IgD-negative memory B cell (primary cell): Measurements from ENCODE around the gene BPIFB1. TPM values are rescaled to one million over a fixed set of nuclear protein-coding genes. Genes with fewer than 3 reads are reported as not detected.

Experiments used
- H3K27ac Mint-ChIP-seq, 3 donors: one replicate each; pipeline ENCODE4 v1.8.0; 2020 to 2022; ENCODE audit warnings: mild to moderate bottlenecking in 3 of 3, mixed read lengths in 3 of 3, moderate library complexity in 1 of 3
- H3K27me3 Mint-ChIP-seq: one replicate; pipeline ENCODE4 v1.8.0; 2021; ENCODE audit warnings: mixed read lengths
- H3K36me3 Mint-ChIP-seq: one replicate; pipeline ENCODE4 v1.8.0; 2020; ENCODE audit warnings: mild to moderate bottlenecking, mixed read lengths
- H3K4me1 Mint-ChIP-seq, 3 donors: one replicate each; pipeline ENCODE4 v1.8.0; 2020 to 2022; ENCODE audit warnings: mixed read lengths in 3 of 3, mild to moderate bottlenecking in 1 of 3
- H3K4me3 Mint-ChIP-seq, 4 donors: one replicate each; pipeline ENCODE4 v1.8.0; 2020 to 2022; ENCODE audit warnings: mild to moderate bottlenecking in 4 of 4, mixed read lengths in 4 of 4, moderate library complexity in 3 of 4
- H3K9me3 Mint-ChIP-seq, 3 donors: one replicate each; pipeline ENCODE4 v1.8.0; 2020 to 2021; ENCODE audit warnings: mixed read lengths in 3 of 3, mild to moderate bottlenecking in 1 of 3
- polyA plus RNA-seq: library from polyadenylated mRNA; unstranded; fragments of 300-500 nt; fragmentation: Illumina TruSeq; gene quantifications from one replicate; pipeline ENCODE4 v1.2.3, GENCODE V29; 2021

Gene BPIFB1
- polyA plus RNA-seq, 1 donor from 2014 or later = not detected

GRCh38 chr20:33299111-33299603 lies 16.1 kb downstream of the BPIFB1 start:
- Mint-ChIP-seq H3K4me3 (peak overlapping the region in 1 of 4 donors; percentile 45), H3K27me3 (peaks cover 9% of the 10 kb centered on the region), H3K27ac (no peak overlapping the region), H3K4me1 (no peaks in the 10 kb centered on the region), H3K9me3 (peaks cover 2 to 5% (median 5%) of the 10 kb centered on the region in 3 donors), H3K36me3 (no peaks in the 10 kb centered on the region)

GRCh38 chr20:33301192-33301930 lies 18.3 kb downstream of the BPIFB1 start:
- Mint-ChIP-seq H3K27ac (no peak overlapping the region), H3K9me3 (peaks cover 2 to 5% (median 5%) of the 10 kb centered on the region in 3 donors), H3K27me3 (peaks cover 9% of the 10 kb centered on the region), H3K4me1 (no peaks in the 10 kb centered on the region), H3K4me3 (no peak overlapping the region), H3K36me3 (no peaks in the 10 kb centered on the region)

- H3K4me3 Mint-ChIP-seq = no peak overlapping the region
- no peaks in the 10 kb centered on the region for H3K4me1 Mint-ChIP-seq
- H3K27ac Mint-ChIP-seq = no peak overlapping the region
- H3K9me3 Mint-ChIP-seq = peaks cover 2 to 5% (median 5%) of the 10 kb centered on the region in 3 donors
- no peaks in the 10 kb centered on the region for H3K36me3 Mint-ChIP-seq
- H3K27me3 Mint-ChIP-seq = peaks cover 2% of the 10 kb centered on the region
Measured at GRCh38 chr20:33303595-33303994, 20.6 kb downstream of the BPIFB1 start.

- no peaks in the 10 kb centered on the region for H3K4me1 Mint-ChIP-seq
- peaks cover 2% of the 10 kb centered on the region for H3K27me3 Mint-ChIP-seq
- no peak overlapping the region for H3K27ac Mint-ChIP-seq
- H3K36me3 Mint-ChIP-seq = no peaks in the 10 kb centered on the region
- no peak overlapping the region for H3K4me3 Mint-ChIP-seq
- H3K9me3 Mint-ChIP-seq = peaks cover 2 to 5% (median 5%) of the 10 kb centered on the region in 3 donors
Measured at GRCh38 chr20:33304046-33304445, 21.0 kb downstream of the BPIFB1 start.

- no peak overlapping the region for H3K27ac Mint-ChIP-seq
- H3K4me1 Mint-ChIP-seq = no peaks in the 10 kb centered on the region
- H3K4me3 Mint-ChIP-seq = no peak overlapping the region
- H3K27me3 Mint-ChIP-seq = peaks cover 2% of the 10 kb centered on the region
- peaks cover 2 to 5% (median 5%) of the 10 kb centered on the region in 3 donors for H3K9me3 Mint-ChIP-seq
- H3K36me3 Mint-ChIP-seq = peaks cover 4% of the 10 kb centered on the region
Measured at GRCh38 chr20:33305589-33306057, 22.6 kb downstream of the BPIFB1 start.

- H3K9me3 Mint-ChIP-seq = peaks cover 0 to 5% (median 2%) of the 10 kb centered on the region in 3 donors
- no peaks in the 10 kb centered on the region for H3K4me1 Mint-ChIP-seq
- H3K27me3 Mint-ChIP-seq = peaks cover 2% of the 10 kb centered on the region
- no peak overlapping the region for H3K4me3 Mint-ChIP-seq
- peaks cover 4% of the 10 kb centered on the region for H3K36me3 Mint-ChIP-seq
- no peak overlapping the region for H3K27ac Mint-ChIP-seq
Measured at GRCh38 chr20:33306228-33306627, 23.2 kb downstream of the BPIFB1 start.

- no peaks in the 10 kb centered on the region for H3K4me1 Mint-ChIP-seq
Measured at GRCh38 chr20:33306807-33307206, 23.8 kb downstream of the BPIFB1 start.

GRCh38 chr20:33308668-33309067 lies 25.7 kb downstream of the BPIFB1 start:
- no peaks in the 10 kb centered on the region for H3K9me3 Mint-ChIP-seq
- H3K4me1 Mint-ChIP-seq = no peaks in the 10 kb centered on the region
- peaks cover 2% of the 10 kb centered on the region for H3K27me3 Mint-ChIP-seq
- no peak overlapping the region for H3K27ac Mint-ChIP-seq
- peaks cover 4% of the 10 kb centered on the region for H3K36me3 Mint-ChIP-seq
- no peak overlapping the region for H3K4me3 Mint-ChIP-seq

More at GRCh38 chr20:33306807-33307206, 23.8 kb downstream of the BPIFB1 start:
- H3K4me3 Mint-ChIP-seq = no peak overlapping the region
- H3K36me3 Mint-ChIP-seq = peaks cover 4% of the 10 kb centered on the region
- peaks cover 2% of the 10 kb centered on the region for H3K27me3 Mint-ChIP-seq
- H3K27ac Mint-ChIP-seq = no peak overlapping the region
- peaks cover 0 to under 1% (median 0%) of the 10 kb centered on the region in 3 donors for H3K9me3 Mint-ChIP-seq

GRCh38 chr20:33309631-33310030 lies 26.6 kb downstream of the BPIFB1 start:
- H3K4me3 Mint-ChIP-seq = no peak overlapping the region
- peaks cover 2% of the 10 kb centered on the region for H3K27me3 Mint-ChIP-seq
- H3K36me3 Mint-ChIP-seq = peaks cover 4% of the 10 kb centered on the region
- H3K27ac Mint-ChIP-seq = peak overlapping the region in 1 of 3 donors; percentile 54
- H3K4me1 Mint-ChIP-seq = no peaks in the 10 kb centered on the region
- H3K9me3 Mint-ChIP-seq = no peaks in the 10 kb centered on the region

GRCh38 chr20:33310327-33310899 lies 27.4 kb downstream of the BPIFB1 start:
- Mint-ChIP-seq H3K36me3 (peaks cover 4% of the 10 kb centered on the region), H3K27ac (no peak overlapping the region), H3K4me1 (no peaks in the 10 kb centered on the region), H3K9me3 (no peaks in the 10 kb centered on the region), H3K4me3 (no peak overlapping the region), H3K27me3 (peaks cover 3% of the 10 kb centered on the region)

- Mint-ChIP-seq H3K36me3 (peaks cover 4% of the 10 kb centered on the region), H3K27ac (no peak overlapping the region), H3K4me3 (no peak overlapping the region), H3K9me3 (no peaks in the 10 kb centered on the region), H3K4me1 (no peaks in the 10 kb centered on the region), H3K27me3 (peaks cover 3% of the 10 kb centered on the region)
Measured at GRCh38 chr20:33311011-33311410, 28.0 kb downstream of the BPIFB1 start.

- H3K36me3 Mint-ChIP-seq = peaks cover 4% of the 10 kb centered on the region
- peaks cover 3% of the 10 kb centered on the region for H3K27me3 Mint-ChIP-seq
- H3K9me3 Mint-ChIP-seq = no peaks in the 10 kb centered on the region
- no peak overlapping the region for H3K27ac Mint-ChIP-seq
- H3K4me3 Mint-ChIP-seq = peak overlapping the region in 1 of 4 donors; percentile 17
- H3K4me1 Mint-ChIP-seq = peaks cover 0 to 1% (median 0%) of the 10 kb centered on the region in 3 donors
Measured at GRCh38 chr20:33311996-33312395, 29.0 kb downstream of the BPIFB1 start.

- H3K4me3 Mint-ChIP-seq = no peak overlapping the region
- peaks cover 0 to 1% (median 0%) of the 10 kb centered on the region in 3 donors for H3K4me1 Mint-ChIP-seq
- H3K27ac Mint-ChIP-seq = no peak overlapping the region
- H3K36me3 Mint-ChIP-seq = peaks cover 4% of the 10 kb centered on the region
- no peaks in the 10 kb centered on the region for H3K9me3 Mint-ChIP-seq
- H3K27me3 Mint-ChIP-seq = peaks cover 3% of the 10 kb centered on the region
Measured at GRCh38 chr20:33312583-33312982, 29.6 kb downstream of the BPIFB1 start.

GRCh38 chr20:33313686-33314314 lies 30.8 kb downstream of the BPIFB1 start:
- Mint-ChIP-seq H3K27ac (no peak overlapping the region), H3K9me3 (no peaks in the 10 kb centered on the region), H3K36me3 (peaks cover 4% of the 10 kb centered on the region), H3K27me3 (peaks cover 9% of the 10 kb centered on the region), H3K4me3 (no peak overlapping the region), H3K4me1 (peaks cover 0 to 1% (median 0%) of the 10 kb centered on the region in 3 donors)

GRCh38 chr20:33316343-33316742 lies 33.3 kb downstream of the BPIFB1 start:
- no peaks in the 10 kb centered on the region for H3K36me3 Mint-ChIP-seq
- no peak overlapping the region for H3K4me3 Mint-ChIP-seq
- no peaks in the 10 kb centered on the region for H3K9me3 Mint-ChIP-seq
- peaks cover 0 to 1% (median 0%) of the 10 kb centered on the region in 3 donors for H3K4me1 Mint-ChIP-seq
- H3K27ac Mint-ChIP-seq = no peak overlapping the region
- peaks cover 16% of the 10 kb centered on the region for H3K27me3 Mint-ChIP-seq
